Measurements from ENCODE around the gene TMEM245. TPM values are rescaled to one million over a fixed set of nuclear protein-coding genes. Genes with fewer than 3 reads are reported as not detected.

TMEM245 gene
- total and polyA plus RNA-seq, 9 donors, result 28.1 to 102 (median 77.4) TPM

GRCh38 chr9:109107402-109108240 is 12.1 kb downstream of the TMEM245 start:
- 9 to 17% (median 13%) methylated on average over 4 of the region's 4 CpGs for WGBS, 3 donors
- H3K27ac ChIP-seq, result peak overlapping the region; percentile 34 to 70
- H3K9me3 ChIP-seq, result no peaks in the 10 kb centered on the region
- H3K4me1 ChIP-seq (ENCODE audit: insufficient read depth), result peaks cover 11% of the 10 kb centered on the region
- no peak for TF ChIP-seq POLR2A (IDR thresholded peaks at IDR 0.05)
- no peak for TF ChIP-seq EP300 (IDR thresholded peaks at IDR 0.05)
- no peak for TF ChIP-seq CTCF (IDR thresholded peaks at IDR 0.05)
- intact Hi-C loops (cut with DNase I), result no loop called here
- no peak overlapping the region for H3K4me3 ChIP-seq
- no peaks in the 10 kb centered on the region for H3K36me3 ChIP-seq
- H3K27me3 ChIP-seq, result no peaks in the 10 kb centered on the region
- peak in 1 of 5 donors; percentile 37 for DNase-seq

GRCh38 chr9:109101810-109102209 is 17.9 kb downstream of the TMEM245 start:
- no peak for DNase-seq
- H3K27ac ChIP-seq, result peak overlapping the region in 1 of 2 donors; percentile 76
- H3K9me3 ChIP-seq, result no peaks in the 10 kb centered on the region
- no peaks in the 10 kb centered on the region for H3K27me3 ChIP-seq
- intact Hi-C loops (cut with DNase I), result no loop called here
- 18 to 27% (median 21%) methylated on average over 3 of the region's 3 CpGs for WGBS, 3 donors
- H3K36me3 ChIP-seq, result no peaks in the 10 kb centered on the region
- peaks cover 27% of the 10 kb centered on the region for H3K4me1 ChIP-seq (ENCODE audit: insufficient read depth)
- TF ChIP-seq EP300 (IDR thresholded peaks at IDR 0.05), result no peak
- no peak for TF ChIP-seq CTCF (IDR thresholded peaks at IDR 0.05)
- no peak for TF ChIP-seq POLR2A (IDR thresholded peaks at IDR 0.05)
- H3K4me3 ChIP-seq, result no peak overlapping the region

- WGBS, 3 donors, result 55 to 57% (median 56%) methylated on average over 3 of the region's 3 CpGs
- Histone ChIP-seq H3K36me3 (no peaks in the 10 kb centered on the region), H3K27me3 (no peaks in the 10 kb centered on the region), H3K4me1 (ENCODE audit: insufficient read depth) (peaks cover 30% of the 10 kb centered on the region), H3K4me3 (no peak overlapping the region), H3K27ac (peak overlapping the region in 1 of 2 donors; percentile 76), H3K9me3 (no peaks in the 10 kb centered on the region)
- intact Hi-C loops (cut with DNase I), result no loop called here
- no peak for DNase-seq
- TF ChIP-seq POLR2A (IDR thresholded peaks at IDR 0.05) (no peak), EP300 (IDR thresholded peaks at IDR 0.05) (no peak), CTCF (IDR thresholded peaks at IDR 0.05) (no peak)
These were observed 18.5 kb downstream of the TMEM245 start for GRCh38 chr9:109101202-109101595.

- H3K36me3 ChIP-seq, result no peaks in the 10 kb centered on the region
- no peak overlapping the region for H3K4me3 ChIP-seq
- intact Hi-C loops (cut with DNase I), result no loop called here
- TF ChIP-seq POLR2A (IDR thresholded peaks at IDR 0.05), result no peak
- no peak for DNase-seq
- peak overlapping the region in 1 of 2 donors; percentile 76 for H3K27ac ChIP-seq
- H3K4me1 ChIP-seq (ENCODE audit: insufficient read depth), result peaks cover 29% of the 10 kb centered on the region
- H3K9me3 ChIP-seq, result no peaks in the 10 kb centered on the region
- 88 to 91% (median 88%) methylated on average over 3 of the region's 3 CpGs for WGBS, 3 donors
- no peaks in the 10 kb centered on the region for H3K27me3 ChIP-seq
These were observed 19.1 kb downstream of the TMEM245 start for GRCh38 chr9:109100543-109101201.

GRCh38 chr9:109098960-109099308 is 20.8 kb downstream of the TMEM245 start:
- Histone ChIP-seq H3K27ac (peak overlapping the region; percentile 14 to 76), H3K9me3 (no peaks in the 10 kb centered on the region), H3K27me3 (no peaks in the 10 kb centered on the region), H3K4me1 (ENCODE audit: insufficient read depth) (peaks cover 31% of the 10 kb centered on the region), H3K4me3 (no peak overlapping the region), H3K36me3 (no peaks in the 10 kb centered on the region)
- intact Hi-C loops (cut with DNase I), result loop anchor here in 1 of 4 donors (10.0 kb wide), 1 partner anchor 64 kb away; no protein-coding TSS in a partner anchor
- 4 to 12% (median 8%) methylated on average over 2 of the region's 2 CpGs for WGBS, 3 donors
- DNase-seq, result peak in 2 of 5 donors; percentile 28 to 42
- TF ChIP-seq EP300 (IDR thresholded peaks at IDR 0.05) (no peak), CTCF (IDR thresholded peaks at IDR 0.05) (no peak), POLR2A (IDR thresholded peaks at IDR 0.05) (no peak)
